ENCODE data around the gene PAX3. TPM values are rescaled to one million over a fixed set of nuclear protein-coding genes. Genes with fewer than 3 reads are reported as not detected.
A peak's percentile ranks its signal among the peaks of the same experiment; 100 is the strongest.

The PAX3 gene
- not detected for total RNA-seq

GRCh38 chr2:222298311-222299150, at the start of gene PAX3:
Gene PAX3, minus strand, starts transcription at chr2:222298998. Its CDS starts 383 bp downstream, at chr2:222298615.
- DNase-seq (ENCODE audit: low spot score) = no peak
- no peak for ATAC-seq

- no peak for DNase-seq (ENCODE audit: low spot score)
- ATAC-seq = no peak
Observed at GRCh38 chr2:222341331-222341730, 42.5 kb upstream of the PAX3 start.

- DNase-seq (ENCODE audit: low spot score) = no peak
- no peak for ATAC-seq
Observed at GRCh38 chr2:222338374-222338773, 39.6 kb upstream of the PAX3 start.

GRCh38 chr2:222336931-222337330, 38.1 kb upstream of the PAX3 start:
- ATAC-seq (no peak), DNase-seq (ENCODE audit: low spot score) (no peak)

GRCh38 chr2:222336442-222336841, 37.6 kb upstream of the PAX3 start:
- ATAC-seq (no peak), DNase-seq (ENCODE audit: low spot score) (no peak)

- no peak for DNase-seq (ENCODE audit: low spot score)
- ATAC-seq = no peak
Observed at GRCh38 chr2:222334914-222335313, 36.1 kb upstream of the PAX3 start.

- DNase-seq (ENCODE audit: low spot score) (no peak), ATAC-seq (no peak)
Observed at GRCh38 chr2:222333397-222333796, 34.6 kb upstream of the PAX3 start.

GRCh38 chr2:222332116-222332515, 33.3 kb upstream of the PAX3 start:
- DNase-seq (ENCODE audit: low spot score) (no peak), ATAC-seq (no peak)

- ATAC-seq = no peak
- DNase-seq (ENCODE audit: low spot score) = no peak
Observed at GRCh38 chr2:222330910-222331309, 32.1 kb upstream of the PAX3 start.

- no peak for ATAC-seq
- no peak for DNase-seq (ENCODE audit: low spot score)
Observed at GRCh38 chr2:222322236-222322635, 23.4 kb upstream of the PAX3 start.

- ATAC-seq = no peak
- no peak for DNase-seq (ENCODE audit: low spot score)
Observed at GRCh38 chr2:222320436-222321395, 21.9 kb upstream of the PAX3 start.

GRCh38 chr2:222319586-222320435, 21.0 kb upstream of the PAX3 start:
- no peak for DNase-seq (ENCODE audit: low spot score)
- ATAC-seq = peak; percentile 57

GRCh38 chr2:222318712-222319585, 20.2 kb upstream of the PAX3 start:
- ATAC-seq = peak; percentile 29
- DNase-seq (ENCODE audit: low spot score) = no peak

- ATAC-seq (peak; percentile 91), DNase-seq (ENCODE audit: low spot score) (no peak)
Observed at GRCh38 chr2:222318026-222318711, 19.4 kb upstream of the PAX3 start.

- no peak for DNase-seq (ENCODE audit: low spot score)
- ATAC-seq = no peak
Observed at GRCh38 chr2:222315443-222316121, 16.8 kb upstream of the PAX3 start.

- DNase-seq (ENCODE audit: low spot score) = no peak
- no peak for ATAC-seq
Observed at GRCh38 chr2:222313816-222314215, 15.0 kb upstream of the PAX3 start.

GRCh38 chr2:222311978-222312738, 13.4 kb upstream of the PAX3 start:
- ATAC-seq (no peak), DNase-seq (ENCODE audit: low spot score) (no peak)

Data from left lobe of liver (tissue), 2 donors.